Activated B cell treated with CpG ODN at 0.5 μM for 24 hours (primary cell): ENCODE data around the gene UMODL1. TPM values are rescaled to one million over a fixed set of nuclear protein-coding genes. Genes with fewer than 3 reads are reported as not detected.

Experiments used
- ATAC-seq: fragments of 200-7000 bp; cut with Tn5 transposase; one replicate; pipeline ENCODE4 v1.10.0; 2021; ENCODE audit warnings: low read depth, mild to moderate bottlenecking, moderate library complexity
- CTCF ChIA-PET: fragments of 350-600 bp; sonication (Branson Sonifier 250); formaldehyde crosslinking; loops from one replicate; lab custom pipeline; 2021; ENCODE audit warnings: antibody characterized with exemption; lab: Charles Lee
- POLR2A ChIA-PET: fragments of 350-600 bp; sonication (Branson Sonifier 250); formaldehyde crosslinking; loops from one replicate; lab custom pipeline; 2021; ENCODE audit warnings: antibody characterized with exemption; lab: Charles Lee
- DNase-seq: peaks from one replicate; pipeline ENCODE4 v3.0.0; 2022
- H3K27ac Mint-ChIP-seq: one replicate; pipeline ENCODE4 v1.8.0; 2020; ENCODE audit warnings: mixed read lengths
- H3K27me3 Mint-ChIP-seq: one replicate; pipeline ENCODE4 v1.8.0; 2021; ENCODE audit warnings: mixed read lengths
- H3K36me3 Mint-ChIP-seq: one replicate; pipeline ENCODE4 v1.8.0; 2021; ENCODE audit warnings: low read depth, mixed read lengths
- H3K4me1 Mint-ChIP-seq: one replicate; pipeline ENCODE4 v1.8.0; 2021; ENCODE audit warnings: mixed read lengths
- H3K4me3 Mint-ChIP-seq: one replicate; pipeline ENCODE4 v1.8.0; 2020; ENCODE audit warnings: mild to moderate bottlenecking, mixed read lengths
- H3K9me3 Mint-ChIP-seq: one replicate; pipeline ENCODE4 v1.8.0; 2020; ENCODE audit warnings: mixed read lengths
- CTCF ChIP-seq: fragments of 200-600 bp; IDR thresholded peaks from one replicate; pipeline ENCODE4 v1.8.0; 2022; ENCODE audit warnings: antibody characterized with exemption, mild to moderate bottlenecking
- intact Hi-C: fragments of 100-400 bp; cut with micrococcal nuclease; formaldehyde crosslinking; loops from one replicate; pipeline ENCODE4 v1.15.1; 2024
- total RNA-seq: library from RNA; stranded (reverse); gene quantifications from 2 replicates; pipeline ENCODE4 v1.2.3, GENCODE V29; 2022

UMODL1 gene
- total RNA-seq, 1 donor from 2014 or later: 0.04 TPM

- Mint-ChIP-seq H3K4me1 (peaks cover 32% of the 10 kb centered on the region), H3K4me3 (no peak overlapping the region), H3K9me3 (no peaks in the 10 kb centered on the region), H3K27ac (no peak overlapping the region), H3K27me3 (peaks cover 8% of the 10 kb centered on the region), H3K36me3 (no peaks in the 10 kb centered on the region)
- ChIA-PET POLR2A (no interaction called here), CTCF (interaction anchor here (1.2 kb wide), 1 partner anchor 286 kb away, joined by 3 read pairs; no protein-coding TSS in a partner anchor)
- TF ChIP-seq CTCF: no peak
- no peak for DNase-seq
- ATAC-seq: no peak
- intact Hi-C loops: no loop called here
Measured at GRCh38 chr21:42102991-42103390, 31.9 kb downstream of the UMODL1 start.

GRCh38 chr21:42103843-42104242, 32.7 kb downstream of the UMODL1 start:
- POLR2A ChIA-PET: no interaction called here

GRCh38 chr21:42105476-42106315, 34.6 kb downstream of the UMODL1 start:
- TF ChIP-seq CTCF: no peak
- ATAC-seq (no peak), DNase-seq (no peak)
- Mint-ChIP-seq H3K4me1 (peaks cover 42% of the 10 kb centered on the region), H3K4me3 (no peak overlapping the region), H3K36me3 (no peaks in the 10 kb centered on the region), H3K9me3 (no peaks in the 10 kb centered on the region), H3K27ac (no peak overlapping the region), H3K27me3 (peaks cover 6% of the 10 kb centered on the region)
- ChIA-PET POLR2A (interaction anchor here (3.5 kb wide), 1 partner anchor 97 kb away, joined by 20 read pairs; the partner anchor contains the start of gene ZBTB21), CTCF (interaction anchor here (1.0 kb wide), 1 partner anchor 12 kb away, joined by 3 read pairs; no protein-coding TSS in a partner anchor)
- intact Hi-C loops: no loop called here

More at GRCh38 chr21:42103843-42104242, 32.7 kb downstream of the UMODL1 start:
- DNase-seq: no peak
- ATAC-seq: no peak
- intact Hi-C loops: no loop called here
- no peak overlapping the region for H3K4me3 Mint-ChIP-seq
- H3K27ac Mint-ChIP-seq: no peak overlapping the region
- peaks cover 6% of the 10 kb centered on the region for H3K27me3 Mint-ChIP-seq
- no peaks in the 10 kb centered on the region for H3K36me3 Mint-ChIP-seq
- no peak for TF ChIP-seq CTCF
- CTCF ChIA-PET: interaction anchor here (1.2 kb wide), 1 partner anchor 287 kb away, joined by 3 read pairs; no protein-coding TSS in a partner anchor
- peaks cover 37% of the 10 kb centered on the region for H3K4me1 Mint-ChIP-seq
- no peaks in the 10 kb centered on the region for H3K9me3 Mint-ChIP-seq

GRCh38 chr21:42106425-42106824, 35.3 kb downstream of the UMODL1 start:
- ChIA-PET CTCF (interaction anchor here (1.0 kb wide), 1 partner anchor 11 kb away, joined by 3 read pairs; no protein-coding TSS in a partner anchor), POLR2A (interaction anchor here (3.5 kb wide), 1 partner anchor 98 kb away, joined by 20 read pairs; the partner anchor contains the start of gene ZBTB21)
- intact Hi-C loops: no loop called here
- H3K36me3 Mint-ChIP-seq: no peaks in the 10 kb centered on the region
- TF ChIP-seq CTCF: no peak
- H3K9me3 Mint-ChIP-seq: no peaks in the 10 kb centered on the region
- peaks cover 40% of the 10 kb centered on the region for H3K4me1 Mint-ChIP-seq
- DNase-seq (no peak), ATAC-seq (no peak)
- no peak overlapping the region for H3K27ac Mint-ChIP-seq
- no peak overlapping the region for H3K4me3 Mint-ChIP-seq
- peaks cover 3% of the 10 kb centered on the region for H3K27me3 Mint-ChIP-seq
